ENCODE data around the gene SLC49A4. TPM values are rescaled to one million over a fixed set of nuclear protein-coding genes. Genes with fewer than 3 reads are reported as not detected.

Gene SLC49A4
- total RNA-seq, 1 donor from 2014 or later, result 16.6 TPM

DNA sequence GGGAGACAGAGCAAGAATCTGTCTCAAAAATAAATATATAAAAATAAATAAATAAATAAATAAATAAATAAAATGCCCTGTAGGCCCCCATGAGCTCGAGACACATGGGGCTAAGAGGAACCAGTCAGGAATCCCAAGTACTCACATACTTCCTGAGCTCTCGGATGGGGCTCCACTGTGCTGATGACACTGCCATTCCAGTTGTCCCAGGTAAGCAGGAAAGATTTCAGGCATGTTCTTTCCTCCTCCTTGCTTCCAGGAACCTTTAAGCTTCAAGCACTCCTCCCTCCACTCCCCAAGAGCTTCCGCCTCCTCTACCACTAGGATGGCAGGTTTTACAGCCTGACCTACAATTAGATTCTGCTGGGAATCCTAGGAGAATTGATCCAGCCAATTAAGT is 113.4 kb downstream of the SLC49A4 start:
- Mint-ChIP-seq H3K4me1 (no peaks in the 10 kb centered on the region), H3K4me3 (no peak overlapping the region), H3K9me3 (peaks cover 14% of the 10 kb centered on the region), H3K36me3 (ENCODE audit: low read depth) (peaks cover 18% of the 10 kb centered on the region), H3K27ac (ENCODE audit: unreplicated experiment) (no peak overlapping the region), H3K27me3 (ENCODE audit: low read depth) (no peaks in the 10 kb centered on the region)
- TF ChIP-seq, protein P1, sequence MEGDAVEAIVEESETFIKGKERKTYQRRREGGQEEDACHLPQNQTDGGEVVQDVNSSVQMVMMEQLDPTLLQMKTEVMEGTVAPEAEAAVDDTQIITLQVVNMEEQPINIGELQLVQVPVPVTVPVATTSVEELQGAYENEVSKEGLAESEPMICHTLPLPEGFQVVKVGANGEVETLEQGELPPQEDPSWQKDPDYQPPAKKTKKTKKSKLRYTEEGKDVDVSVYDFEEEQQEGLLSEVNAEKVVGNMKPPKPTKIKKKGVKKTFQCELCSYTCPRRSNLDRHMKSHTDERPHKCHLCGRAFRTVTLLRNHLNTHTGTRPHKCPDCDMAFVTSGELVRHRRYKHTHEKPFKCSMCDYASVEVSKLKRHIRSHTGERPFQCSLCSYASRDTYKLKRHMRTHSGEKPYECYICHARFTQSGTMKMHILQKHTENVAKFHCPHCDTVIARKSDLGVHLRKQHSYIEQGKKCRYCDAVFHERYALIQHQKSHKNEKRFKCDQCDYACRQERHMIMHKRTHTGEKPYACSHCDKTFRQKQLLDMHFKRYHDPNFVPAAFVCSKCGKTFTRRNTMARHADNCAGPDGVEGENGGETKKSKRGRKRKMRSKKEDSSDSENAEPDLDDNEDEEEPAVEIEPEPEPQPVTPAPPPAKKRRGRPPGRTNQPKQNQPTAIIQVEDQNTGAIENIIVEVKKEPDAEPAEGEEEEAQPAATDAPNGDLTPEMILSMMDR (conservative IDR thresholded peaks at IDR 0.05), result no peak
- DNase-seq (ENCODE audit: low read depth, low spot score), result no peak

DNA sequence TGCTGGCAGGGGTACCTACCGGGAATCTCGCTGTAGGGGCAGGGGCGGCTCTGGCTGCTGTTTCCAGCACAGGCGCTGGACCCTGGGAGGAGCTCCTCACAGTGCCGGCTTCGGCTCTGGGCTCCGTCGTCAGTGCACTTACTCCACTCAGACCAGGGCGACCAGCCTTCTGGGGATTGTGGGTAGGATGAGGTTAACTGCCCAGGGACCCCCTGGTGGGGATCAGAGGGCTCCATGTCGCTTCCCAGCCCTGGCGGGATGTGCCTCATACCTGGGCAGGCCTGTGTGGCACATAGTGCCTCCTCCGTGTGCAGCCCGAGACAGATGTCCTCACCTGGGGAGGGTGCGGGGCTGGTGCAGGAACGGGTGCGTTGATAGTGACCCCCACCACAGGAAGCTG is 117.0 kb downstream of the SLC49A4 start:
- peaks cover 2% of the 10 kb centered on the region for H3K9me3 Mint-ChIP-seq
- DNase-seq (ENCODE audit: low read depth, low spot score), result no peak
- H3K36me3 Mint-ChIP-seq (ENCODE audit: low read depth), result peaks cover 7% of the 10 kb centered on the region
- TF ChIP-seq, protein P1 (conservative IDR thresholded peaks at IDR 0.05), result no peak
- no peak overlapping the region for H3K27ac Mint-ChIP-seq (ENCODE audit: unreplicated experiment)
- no peaks in the 10 kb centered on the region for H3K4me1 Mint-ChIP-seq
- no peak overlapping the region for H3K4me3 Mint-ChIP-seq
- no peaks in the 10 kb centered on the region for H3K27me3 Mint-ChIP-seq (ENCODE audit: low read depth)

DNA sequence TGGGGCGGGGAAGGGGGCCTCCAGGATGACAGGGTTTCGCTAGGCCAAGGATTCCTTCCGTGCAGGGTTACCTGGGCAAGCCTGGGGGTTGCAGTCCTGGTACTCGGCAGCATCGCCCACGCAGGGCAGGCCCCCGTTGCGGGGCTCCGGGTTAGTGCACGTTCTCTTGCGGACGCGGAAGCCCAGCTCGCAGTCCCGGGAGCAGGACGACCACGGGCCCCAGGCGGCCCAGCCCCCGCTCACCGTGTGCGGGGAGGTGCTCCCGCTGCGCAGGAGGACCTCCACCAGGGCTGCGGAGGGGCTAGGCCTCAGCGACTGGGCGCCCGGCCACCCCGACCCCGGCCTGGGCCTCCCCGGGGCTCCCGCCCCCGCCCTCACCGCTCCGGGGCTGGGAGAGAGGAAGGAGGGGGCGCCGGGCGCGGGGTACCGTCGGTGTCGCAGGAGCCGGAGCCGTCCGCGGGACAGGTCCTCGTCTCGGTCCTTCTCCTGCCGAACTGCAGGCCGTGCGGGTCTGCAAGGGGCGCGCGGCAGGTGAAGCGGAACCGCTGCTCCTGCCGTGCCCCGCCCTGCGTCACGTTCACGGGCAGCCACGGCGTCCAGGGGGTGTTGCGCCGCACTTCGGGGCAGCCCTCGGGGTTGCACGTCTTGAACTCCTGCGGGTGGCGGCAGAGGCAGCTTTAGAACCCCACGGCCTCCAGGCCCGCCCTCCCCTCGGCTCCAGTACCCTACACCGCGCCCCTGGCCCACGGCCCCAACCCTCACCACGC is 118.1 kb downstream of the SLC49A4 start:
- TF ChIP-seq, protein P1 (conservative IDR thresholded peaks at IDR 0.05), result no peak
- DNase-seq (ENCODE audit: low read depth, low spot score), result no peak
- Mint-ChIP-seq H3K27me3 (ENCODE audit: low read depth) (no peaks in the 10 kb centered on the region), H3K4me3 (no peak overlapping the region), H3K27ac (ENCODE audit: unreplicated experiment) (no peak overlapping the region), H3K4me1 (no peaks in the 10 kb centered on the region), H3K36me3 (ENCODE audit: low read depth) (peaks cover 5% of the 10 kb centered on the region), H3K9me3 (no peaks in the 10 kb centered on the region)

DNA sequence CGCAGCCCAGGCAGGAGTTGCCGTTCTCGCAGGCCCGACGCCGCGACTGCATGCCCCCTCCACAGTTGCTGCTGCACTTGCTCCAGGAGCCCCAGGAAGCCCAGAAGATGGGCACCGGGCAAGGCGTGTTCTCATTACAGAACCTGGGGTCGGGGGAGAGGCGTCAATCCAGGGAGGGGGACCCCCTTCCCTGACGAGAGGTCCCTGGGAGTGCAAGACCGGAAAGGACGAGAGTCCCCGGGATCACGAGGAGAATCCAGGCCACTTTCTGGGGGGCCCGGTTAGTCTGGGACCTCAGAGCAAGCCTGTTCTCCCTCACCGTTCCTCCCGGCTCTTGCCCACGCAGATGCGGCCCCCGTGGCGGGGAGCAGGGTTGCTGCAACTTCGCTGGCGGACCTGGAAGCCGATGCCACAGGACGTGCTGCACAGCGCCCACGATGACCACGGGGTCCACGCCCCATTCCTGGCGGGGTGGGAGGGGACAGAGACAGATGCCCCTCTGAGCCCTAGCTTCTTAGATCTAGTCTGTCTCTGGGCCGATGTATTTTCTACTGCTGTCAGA is 118.8 kb downstream of the SLC49A4 start:
- no peak overlapping the region for H3K27ac Mint-ChIP-seq (ENCODE audit: unreplicated experiment)

DNA sequence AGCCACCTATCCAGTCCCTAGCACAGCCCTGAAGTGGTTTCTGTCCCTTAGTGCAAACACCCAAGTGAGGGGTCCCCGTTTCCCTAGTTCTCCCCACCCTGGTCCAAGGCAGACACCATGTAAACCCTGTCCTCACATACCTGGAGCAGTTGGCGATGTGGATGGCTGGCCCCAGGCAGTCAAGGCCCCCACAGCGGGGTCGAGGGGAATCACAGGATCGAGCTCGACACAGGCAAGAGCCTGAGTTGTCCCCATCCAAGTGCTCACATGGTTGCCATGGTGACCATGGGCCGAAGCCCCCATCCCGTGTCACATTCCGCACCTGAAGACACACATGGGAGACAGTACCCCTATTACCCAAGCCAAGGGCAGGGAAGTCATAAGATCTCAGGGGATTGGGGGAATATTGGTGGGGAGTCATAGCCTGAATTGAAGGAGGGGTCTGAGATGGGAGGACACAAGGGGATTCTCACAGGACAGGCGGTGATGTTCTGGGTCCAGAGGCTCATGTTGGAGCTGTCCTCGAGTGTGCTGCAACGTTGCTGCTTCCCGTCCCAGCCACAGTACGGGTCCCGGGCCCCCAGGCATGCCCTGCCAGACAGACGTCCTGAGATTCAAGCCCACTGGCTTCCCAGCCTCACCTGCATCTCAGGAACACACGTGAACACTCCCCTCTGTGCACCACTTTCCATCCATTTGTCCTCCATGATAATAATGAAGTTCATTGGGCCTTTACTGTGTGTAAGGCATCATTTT is 120.6 kb downstream of the SLC49A4 start:
- Mint-ChIP-seq H3K4me3 (no peak overlapping the region), H3K27me3 (ENCODE audit: low read depth) (no peaks in the 10 kb centered on the region), H3K9me3 (no peaks in the 10 kb centered on the region), H3K4me1 (no peaks in the 10 kb centered on the region), H3K27ac (ENCODE audit: unreplicated experiment) (no peak overlapping the region), H3K36me3 (ENCODE audit: low read depth) (no peaks in the 10 kb centered on the region)
- DNase-seq (ENCODE audit: low read depth, low spot score), result no peak
- TF ChIP-seq, protein P1 (conservative IDR thresholded peaks at IDR 0.05), result no peak

More for the DNA sequence above, 118.8 kb downstream of the SLC49A4 start:
- no peaks in the 10 kb centered on the region for H3K9me3 Mint-ChIP-seq
- no peaks in the 10 kb centered on the region for H3K27me3 Mint-ChIP-seq (ENCODE audit: low read depth)
- peaks cover 5% of the 10 kb centered on the region for H3K36me3 Mint-ChIP-seq (ENCODE audit: low read depth)
- DNase-seq (ENCODE audit: low read depth, low spot score), result no peak
- H3K4me3 Mint-ChIP-seq, result no peak overlapping the region
- no peaks in the 10 kb centered on the region for H3K4me1 Mint-ChIP-seq
- TF ChIP-seq, protein P1 (conservative IDR thresholded peaks at IDR 0.05), result no peak

Measured in neural crest cell (in vitro differentiated cells).